ENCODE measurements around the gene PSAPL1.

PSAPL1 gene

GRCh38 chr4:7381890-7382633 lies 52.7 kb downstream of the PSAPL1 start:
- no peak overlapping the region for H3K4me3 ChIP-seq (ENCODE audit: low read depth, low read length)
- TF ChIP-seq CTCF (IDR thresholded peaks at IDR 0.05; ENCODE audit: borderline replicate concordance, insufficient read depth, low read depth, low read length) = no peak

GRCh38 chr4:7381221-7381889 lies 53.4 kb downstream of the PSAPL1 start:
- peak; percentile 12; the same call in 1 of the 2 replicates for TF ChIP-seq CTCF (IDR thresholded peaks at IDR 0.05; ENCODE audit: borderline replicate concordance, insufficient read depth, low read depth, low read length)
- no peak overlapping the region for H3K4me3 ChIP-seq (ENCODE audit: low read depth, low read length)

Measured in GM12875 (cell line).